HG03342 (cell line): ENCODE results near the gene PCDHA10.
"Not testable (repeated sequence)": the region's sequence is repeated elsewhere in the genome, so short reads cannot be mapped to it uniquely, and the experiment has no call there.

Experiments used
- ATAC-seq: cut with Tn5 transposase; IDR thresholded peaks from one replicate; pipeline ENCODE4 v1.9.1; 2021; ENCODE audit warnings: mild to moderate bottlenecking, moderate library complexity; ENCODE audit not compliant: unreplicated experiment

PCDHA10 gene

GRCh38 chr5:140855772-140856674 lies at the start of gene PCDHA10:
Gene PCDHA10, plus strand, starts transcription at chr5:140855897. Its CDS starts 152 bp downstream, at chr5:140856049.
- ATAC-seq: no peak

- no peak for ATAC-seq
These were observed 48.6 kb upstream of the PCDHA10 start, which contains the start of gene PCDHA4 for GRCh38 chr5:140806834-140807775. Gene PCDHA4, plus strand, starts transcription at chr5:140807068.

GRCh38 chr5:140808241-140808888 lies 47.3 kb upstream of the PCDHA10 start:
- ATAC-seq: not testable (repeated sequence)

- no peak for ATAC-seq
These were observed 46.8 kb upstream of the PCDHA10 start for GRCh38 chr5:140808889-140809291.

GRCh38 chr5:140821375-140822280 lies 34.1 kb upstream of the PCDHA10 start, which contains the start of gene PCDHA5:
Gene PCDHA5, plus strand, starts transcription at chr5:140821613.
- no peak for ATAC-seq

- ATAC-seq: no peak
These were observed 33.4 kb upstream of the PCDHA10 start for GRCh38 chr5:140822281-140822629.

GRCh38 chr5:140822969-140823368 lies 32.7 kb upstream of the PCDHA10 start:
- not testable (repeated sequence) for ATAC-seq

- ATAC-seq: no peak
These were observed 32.2 kb upstream of the PCDHA10 start for GRCh38 chr5:140823475-140823874.

- no peak for ATAC-seq
These were observed 27.9 kb upstream of the PCDHA10 start, which contains the start of gene PCDHA6 for GRCh38 chr5:140827704-140828361. Gene PCDHA6, plus strand, starts transcription at chr5:140827960. Its CDS starts 132 bp downstream, at chr5:140828092.

GRCh38 chr5:140828362-140828737 lies 27.3 kb upstream of the PCDHA10 start:
- ATAC-seq: no peak

GRCh38 chr5:140829511-140830501 lies 25.9 kb upstream of the PCDHA10 start:
- ATAC-seq: not testable (repeated sequence)

- no peak for ATAC-seq
These were observed 21.7 kb upstream of the PCDHA10 start, which contains the start of gene PCDHA7 for GRCh38 chr5:140833993-140834392. Gene PCDHA7, plus strand, starts transcription at chr5:140834269. Its CDS starts 115 bp downstream, at chr5:140834384.

GRCh38 chr5:140834439-140835008 lies 21.2 kb upstream of the PCDHA10 start:
- ATAC-seq: not testable (repeated sequence)

- ATAC-seq: no peak
These were observed 19.8 kb upstream of the PCDHA10 start for GRCh38 chr5:140835622-140836510.

GRCh38 chr5:140840978-140841962 lies 14.4 kb upstream of the PCDHA10 start, which contains the start of gene PCDHA8:
Gene PCDHA8, plus strand, starts transcription at chr5:140841187. Its CDS starts 135 bp downstream, at chr5:140841322.
- ATAC-seq: no peak
